Progenitor cell of endocrine pancreas (in vitro differentiated cells): ENCODE measurements around the gene MTF2. TPM values are rescaled to one million over a fixed set of nuclear protein-coding genes. Genes with fewer than 3 reads are reported as not detected.
"Not testable (repeated sequence)": the region's sequence is repeated elsewhere in the genome, so short reads cannot be mapped to it uniquely, and the experiment has no call there.

Experiments used
- DNase-seq: peaks from one replicate; pipeline ENCODE4 v3.0.0; 2021; ENCODE audit warnings: low spot score; ENCODE audit not compliant: unreplicated experiment
- H3K27ac Mint-ChIP-seq: 2 replicates; pipeline ENCODE4 v1.8.0; 2021; ENCODE audit warnings: mild to moderate bottlenecking, moderate library complexity, mixed read lengths
- H3K27me3 Mint-ChIP-seq: 2 replicates; pipeline ENCODE4 v1.8.0; 2021; ENCODE audit warnings: mixed read lengths
- H3K36me3 Mint-ChIP-seq: 2 replicates; pipeline ENCODE4 v1.8.0; 2022; ENCODE audit warnings: mixed read lengths; ENCODE audit not compliant: insufficient read depth
- H3K4me1 Mint-ChIP-seq: 2 replicates; pipeline ENCODE4 v1.8.0; 2021; ENCODE audit warnings: low read depth, mixed read lengths
- H3K4me3 Mint-ChIP-seq: 2 replicates; pipeline ENCODE4 v1.8.0; 2021; ENCODE audit warnings: low read depth, mild to moderate bottlenecking, moderate library complexity, mixed read lengths
- H3K9me3 Mint-ChIP-seq: 2 replicates; pipeline ENCODE4 v1.8.0; 2021; ENCODE audit warnings: low read depth, mixed read lengths
- total RNA-seq: library from RNA; stranded (reverse); gene quantifications from 2 replicates; pipeline ENCODE4 v1.2.1, GENCODE V29; 2021
- TF ChIP-seq, protein P1 (sequence below): fragments of 200-600 bp; sonication (generic); IDR thresholded peaks from one replicate; pipeline ENCODE4 v1.5.0; 2021; ENCODE audit warnings: antibody characterized with exemption, mild to moderate bottlenecking; ENCODE audit not compliant: unreplicated experiment

The MTF2 gene
- total RNA-seq, 1 donor from 2014 or later, result 89.4 TPM

DNA sequence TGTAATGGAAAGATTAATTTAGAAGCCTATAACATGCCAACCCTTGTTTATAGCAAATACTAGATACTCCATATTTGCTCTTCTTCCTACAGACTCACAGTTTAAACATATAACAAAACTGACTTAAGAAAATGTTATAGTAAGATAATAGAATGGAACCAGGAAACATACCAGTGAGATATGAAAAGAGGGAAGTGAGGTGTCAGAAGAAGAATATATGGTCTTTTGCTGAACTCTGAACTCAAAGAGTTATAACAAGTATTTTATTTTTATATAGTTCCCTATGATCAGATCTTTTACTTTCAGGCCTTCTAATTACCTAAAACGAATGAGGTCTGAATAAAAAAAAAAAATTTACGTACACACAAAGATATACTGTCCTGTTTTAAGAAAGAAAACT is 80.3 kb downstream of the MTF2 start:
- no peak for DNase-seq
- H3K9me3 Mint-ChIP-seq, result no peaks in the 10 kb centered on the region
- H3K4me3 Mint-ChIP-seq, result no peak overlapping the region
- H3K27me3 Mint-ChIP-seq, result no peaks in the 10 kb centered on the region
- H3K4me1 Mint-ChIP-seq, result no peaks in the 10 kb centered on the region
- peaks cover 12% of the 10 kb centered on the region for H3K36me3 Mint-ChIP-seq
- H3K27ac Mint-ChIP-seq, result peak overlapping the region; percentile 21
- TF ChIP-seq, protein P1, sequence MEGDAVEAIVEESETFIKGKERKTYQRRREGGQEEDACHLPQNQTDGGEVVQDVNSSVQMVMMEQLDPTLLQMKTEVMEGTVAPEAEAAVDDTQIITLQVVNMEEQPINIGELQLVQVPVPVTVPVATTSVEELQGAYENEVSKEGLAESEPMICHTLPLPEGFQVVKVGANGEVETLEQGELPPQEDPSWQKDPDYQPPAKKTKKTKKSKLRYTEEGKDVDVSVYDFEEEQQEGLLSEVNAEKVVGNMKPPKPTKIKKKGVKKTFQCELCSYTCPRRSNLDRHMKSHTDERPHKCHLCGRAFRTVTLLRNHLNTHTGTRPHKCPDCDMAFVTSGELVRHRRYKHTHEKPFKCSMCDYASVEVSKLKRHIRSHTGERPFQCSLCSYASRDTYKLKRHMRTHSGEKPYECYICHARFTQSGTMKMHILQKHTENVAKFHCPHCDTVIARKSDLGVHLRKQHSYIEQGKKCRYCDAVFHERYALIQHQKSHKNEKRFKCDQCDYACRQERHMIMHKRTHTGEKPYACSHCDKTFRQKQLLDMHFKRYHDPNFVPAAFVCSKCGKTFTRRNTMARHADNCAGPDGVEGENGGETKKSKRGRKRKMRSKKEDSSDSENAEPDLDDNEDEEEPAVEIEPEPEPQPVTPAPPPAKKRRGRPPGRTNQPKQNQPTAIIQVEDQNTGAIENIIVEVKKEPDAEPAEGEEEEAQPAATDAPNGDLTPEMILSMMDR, result no peak

DNA sequence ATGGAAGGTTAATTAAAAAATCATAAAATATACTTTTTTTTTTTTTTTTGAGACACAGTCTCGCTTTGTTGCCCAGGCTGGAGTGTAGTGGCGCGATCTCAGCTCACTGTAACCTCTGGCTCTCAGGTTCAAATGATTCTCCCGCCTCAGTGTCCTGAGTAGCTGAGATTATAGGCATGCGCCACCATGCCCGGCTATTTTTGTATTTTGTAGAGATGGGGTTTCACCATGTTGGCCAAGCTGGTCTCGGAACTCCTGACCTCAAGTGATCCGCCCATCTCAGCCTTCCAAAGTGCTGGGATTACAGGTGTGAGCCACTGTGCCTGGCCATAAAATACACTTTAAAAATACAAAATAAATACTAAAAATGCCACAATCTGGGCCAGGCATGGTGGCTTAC is 84.2 kb downstream of the MTF2 start:
- Mint-ChIP-seq H3K9me3 (peaks cover 19% of the 10 kb centered on the region), H3K36me3 (peaks cover 31% of the 10 kb centered on the region)
- DNase-seq, H3K27me3 Mint-ChIP-seq, H3K4me3 Mint-ChIP-seq, H3K27ac Mint-ChIP-seq, H3K4me1 Mint-ChIP-seq: not testable (repeated sequence)

DNA sequence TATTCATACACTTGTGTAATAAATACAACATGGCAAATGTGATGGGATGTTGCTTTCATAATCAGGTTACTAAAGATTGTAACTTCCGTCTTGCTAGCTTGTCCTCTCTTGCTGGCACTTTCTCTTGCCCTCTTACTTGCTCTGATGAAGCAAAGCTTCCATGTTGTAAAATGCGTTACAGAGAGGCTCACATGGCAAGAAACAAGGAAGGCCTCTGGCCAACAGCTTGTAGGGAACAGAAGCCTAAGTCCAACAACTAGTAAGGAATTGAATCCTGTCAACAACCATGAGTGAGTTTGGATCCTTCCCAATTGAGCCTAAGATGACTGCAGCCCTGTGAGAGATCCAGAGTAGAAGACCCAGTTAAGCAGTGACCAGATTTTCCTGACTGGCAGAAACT is 85.7 kb downstream of the MTF2 start:
- Mint-ChIP-seq H3K4me1 (peaks cover 9% of the 10 kb centered on the region), H3K27me3 (no peaks in the 10 kb centered on the region), H3K4me3 (no peak overlapping the region), H3K9me3 (peaks cover 25% of the 10 kb centered on the region), H3K27ac (no peak overlapping the region), H3K36me3 (peaks cover 34% of the 10 kb centered on the region)
- no peak for DNase-seq
- TF ChIP-seq, protein P1, result no peak

DNA sequence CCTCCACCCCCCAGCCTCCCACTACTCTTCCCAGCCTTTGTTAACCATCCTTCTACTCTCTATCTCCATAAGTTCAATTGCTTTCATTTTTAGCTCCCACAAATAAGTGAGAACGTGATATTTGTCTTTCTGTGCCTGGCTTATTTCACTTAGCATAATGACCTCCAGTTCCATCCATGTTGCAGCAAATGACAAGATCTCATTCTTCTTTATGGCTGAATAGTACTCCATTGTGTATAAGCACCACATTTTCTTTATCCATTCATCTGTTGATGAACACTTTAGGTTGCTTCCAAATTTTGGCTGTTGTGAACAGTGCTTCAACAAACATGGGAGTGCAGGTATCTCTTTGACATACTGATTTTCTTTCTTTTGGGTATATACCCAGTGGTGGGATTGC is 86.8 kb downstream of the MTF2 start:
- H3K4me1 Mint-ChIP-seq, H3K27me3 Mint-ChIP-seq, H3K4me3 Mint-ChIP-seq, DNase-seq, H3K27ac Mint-ChIP-seq: not testable (repeated sequence)
- peaks cover 26% of the 10 kb centered on the region for H3K9me3 Mint-ChIP-seq
- H3K36me3 Mint-ChIP-seq, result peaks cover 36% of the 10 kb centered on the region

DNA sequence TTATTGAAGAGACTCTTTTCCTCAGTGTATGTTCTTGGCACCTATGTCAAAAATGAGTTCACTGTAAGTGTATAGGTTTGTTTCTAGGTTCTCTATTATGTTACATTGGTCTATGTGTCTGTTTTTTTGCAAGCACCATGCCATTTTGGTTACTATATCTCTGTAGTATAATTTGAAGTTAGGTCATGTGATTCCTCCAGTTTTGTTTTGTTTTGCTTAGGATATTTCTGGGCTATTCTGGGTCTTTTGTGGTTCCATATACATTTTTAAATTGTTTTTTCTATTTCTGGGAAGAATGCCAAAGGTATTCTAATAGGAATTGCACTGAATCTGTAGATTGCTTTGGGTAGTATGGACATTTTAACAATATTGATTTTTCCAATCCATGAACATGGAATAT is 87.9 kb downstream of the MTF2 start:
- H3K27ac Mint-ChIP-seq, result no peak overlapping the region
- peaks cover 31% of the 10 kb centered on the region for H3K9me3 Mint-ChIP-seq
- H3K36me3 Mint-ChIP-seq, result peaks cover 45% of the 10 kb centered on the region
- no peak for DNase-seq
- H3K4me3 Mint-ChIP-seq, result no peak overlapping the region
- no peaks in the 10 kb centered on the region for H3K27me3 Mint-ChIP-seq
- TF ChIP-seq, protein P1, result no peak
- H3K4me1 Mint-ChIP-seq, result peaks cover 9% of the 10 kb centered on the region

DNA sequence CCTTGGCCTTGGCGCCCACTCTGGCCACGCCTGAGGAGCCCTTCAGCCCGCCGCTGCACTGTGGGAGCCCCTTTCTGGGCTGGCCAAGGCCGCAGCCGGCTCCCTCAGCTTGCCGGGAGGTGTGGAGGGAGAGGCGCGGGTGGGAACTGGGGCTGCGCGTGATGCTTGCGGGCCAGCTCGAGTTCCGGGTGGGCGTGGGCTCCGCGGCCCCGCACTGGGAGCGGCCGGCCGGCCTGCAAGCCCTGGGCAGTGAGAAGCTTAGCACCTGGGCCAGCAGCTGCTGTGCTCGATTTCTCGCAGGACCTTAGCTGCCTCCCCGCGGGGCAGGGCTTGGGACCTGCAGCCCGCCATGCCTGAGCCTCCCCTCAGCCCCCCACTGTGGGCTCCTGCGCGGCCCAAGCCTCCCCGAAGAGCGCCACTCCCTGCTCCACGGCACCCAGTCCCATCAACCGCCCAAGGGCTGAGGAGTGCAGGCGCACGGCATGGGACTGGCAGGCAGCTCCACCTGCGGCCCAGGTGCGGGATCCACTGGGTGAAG is 91.1 kb downstream of the MTF2 start:
- DNase-seq, H3K27me3 Mint-ChIP-seq, H3K4me3 Mint-ChIP-seq, H3K27ac Mint-ChIP-seq: not testable (repeated sequence)
- peaks cover 49% of the 10 kb centered on the region for H3K36me3 Mint-ChIP-seq
- peaks cover 13% of the 10 kb centered on the region for H3K4me1 Mint-ChIP-seq
- H3K9me3 Mint-ChIP-seq, result peaks cover 37% of the 10 kb centered on the region

DNA sequence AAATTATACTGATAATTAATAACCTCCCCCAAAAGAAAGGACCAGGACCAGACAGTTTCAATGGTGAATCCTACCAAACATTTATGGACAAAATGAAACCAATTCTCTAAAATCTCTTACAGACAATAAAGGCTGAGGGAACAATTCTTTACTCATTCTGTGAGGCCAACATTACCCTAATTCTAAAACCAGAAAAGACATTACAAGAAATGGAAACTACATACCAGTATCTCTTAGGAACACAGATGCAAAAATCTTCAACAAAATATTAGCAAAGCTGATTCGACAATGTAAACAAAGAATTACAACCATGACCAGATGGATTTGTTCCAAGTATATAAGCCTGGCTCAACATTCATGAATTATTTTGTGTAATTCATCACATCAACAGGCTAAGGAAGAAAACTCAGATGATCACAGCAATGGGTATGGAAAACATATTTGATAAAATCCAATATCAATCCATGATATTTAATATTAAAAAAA is 92.5 kb downstream of the MTF2 start:
- Mint-ChIP-seq H3K9me3 (peaks cover 30% of the 10 kb centered on the region), H3K36me3 (peaks cover 42% of the 10 kb centered on the region), H3K4me3 (no peak overlapping the region), H3K4me1 (peaks cover 13% of the 10 kb centered on the region), H3K27me3 (no peaks in the 10 kb centered on the region), H3K27ac (no peak overlapping the region)
- DNase-seq, result no peak
- TF ChIP-seq, protein P1, result no peak
